Activated gamma-delta T cell treated with Interleukin-2 at 50 U/mL for 16 hours (primary cell): ENCODE measurements around the gene KRR1.
"Not testable (repeated sequence)": the region's sequence is repeated elsewhere in the genome, so short reads cannot be mapped to it uniquely, and the experiment has no call there.

Experiments
- DNase-seq: peaks from one replicate; pipeline ENCODE4 v3.0.0-alpha.2; 2020

KRR1 gene

GRCh38 chr12:75471902-75472890, 39.2 kb downstream of the KRR1 start:
- no peak for DNase-seq

- no peak for DNase-seq
These were observed 51.2 kb downstream of the KRR1 start for GRCh38 chr12:75460204-75460603.

- DNase-seq: no peak
These were observed 51.7 kb downstream of the KRR1 start for GRCh38 chr12:75459755-75460154.

- DNase-seq: not testable (repeated sequence)
These were observed 53.5 kb downstream of the KRR1 start for GRCh38 chr12:75457866-75458265.

GRCh38 chr12:75457191-75457590, 54.2 kb downstream of the KRR1 start:
- DNase-seq: no peak

- DNase-seq: no peak
These were observed 55.6 kb downstream of the KRR1 start for GRCh38 chr12:75455839-75456238.

- DNase-seq: no peak
These were observed 58.6 kb downstream of the KRR1 start for GRCh38 chr12:75452675-75453330.

GRCh38 chr12:75447691-75448393, 63.6 kb downstream of the KRR1 start:
- no peak for DNase-seq

GRCh38 chr12:75446857-75447256, 64.6 kb downstream of the KRR1 start:
- no peak for DNase-seq

- DNase-seq: not testable (repeated sequence)
These were observed 66.3 kb downstream of the KRR1 start for GRCh38 chr12:75445137-75445507.

GRCh38 chr12:75444429-75445136, 66.8 kb downstream of the KRR1 start:
- DNase-seq: no peak

GRCh38 chr12:75443709-75444108, 67.7 kb downstream of the KRR1 start:
- no peak for DNase-seq

- not testable (repeated sequence) for DNase-seq
These were observed 69.0 kb downstream of the KRR1 start for GRCh38 chr12:75442454-75442853.

GRCh38 chr12:75441687-75442449, 69.5 kb downstream of the KRR1 start:
- not testable (repeated sequence) for DNase-seq
